Activated B cell treated with CpG ODN at 0.5 μM for 24 hours (primary cell): ENCODE data around the gene EVC. TPM values are rescaled to one million over a fixed set of nuclear protein-coding genes. Genes with fewer than 3 reads are reported as not detected.

Source experiments
- ATAC-seq: fragments of 200-7000 bp; cut with Tn5 transposase; one replicate; pipeline ENCODE4 v1.10.0; 2021; ENCODE audit warnings: low read depth, mild to moderate bottlenecking, moderate library complexity
- CTCF ChIA-PET: fragments of 350-600 bp; sonication (Branson Sonifier 250); formaldehyde crosslinking; loops from one replicate; lab custom pipeline; 2021; ENCODE audit warnings: antibody characterized with exemption; lab: Charles Lee
- POLR2A ChIA-PET: fragments of 350-600 bp; sonication (Branson Sonifier 250); formaldehyde crosslinking; loops from one replicate; lab custom pipeline; 2021; ENCODE audit warnings: antibody characterized with exemption; lab: Charles Lee
- DNase-seq: peaks from one replicate; pipeline ENCODE4 v3.0.0; 2022
- H3K27ac Mint-ChIP-seq: one replicate; pipeline ENCODE4 v1.8.0; 2020; ENCODE audit warnings: mixed read lengths
- H3K27me3 Mint-ChIP-seq: one replicate; pipeline ENCODE4 v1.8.0; 2021; ENCODE audit warnings: mixed read lengths
- H3K36me3 Mint-ChIP-seq: one replicate; pipeline ENCODE4 v1.8.0; 2021; ENCODE audit warnings: low read depth, mixed read lengths
- H3K4me1 Mint-ChIP-seq: one replicate; pipeline ENCODE4 v1.8.0; 2021; ENCODE audit warnings: mixed read lengths
- H3K4me3 Mint-ChIP-seq: one replicate; pipeline ENCODE4 v1.8.0; 2020; ENCODE audit warnings: mild to moderate bottlenecking, mixed read lengths
- H3K9me3 Mint-ChIP-seq: one replicate; pipeline ENCODE4 v1.8.0; 2020; ENCODE audit warnings: mixed read lengths
- intact Hi-C: fragments of 100-400 bp; cut with micrococcal nuclease; formaldehyde crosslinking; loops from one replicate; pipeline ENCODE4 v1.15.1; 2024
- total RNA-seq: library from RNA; stranded (reverse); gene quantifications from 2 replicates; pipeline ENCODE4 v1.2.3, GENCODE V29; 2022
- TF ChIP-seq, protein P1 (sequence below): fragments of 200-600 bp; IDR thresholded peaks from one replicate; pipeline ENCODE4 v1.8.0; 2022; ENCODE audit warnings: antibody characterized with exemption, mild to moderate bottlenecking

The EVC gene
- total RNA-seq, 1 donor from 2014 or later: 0.16 TPM

DNA sequence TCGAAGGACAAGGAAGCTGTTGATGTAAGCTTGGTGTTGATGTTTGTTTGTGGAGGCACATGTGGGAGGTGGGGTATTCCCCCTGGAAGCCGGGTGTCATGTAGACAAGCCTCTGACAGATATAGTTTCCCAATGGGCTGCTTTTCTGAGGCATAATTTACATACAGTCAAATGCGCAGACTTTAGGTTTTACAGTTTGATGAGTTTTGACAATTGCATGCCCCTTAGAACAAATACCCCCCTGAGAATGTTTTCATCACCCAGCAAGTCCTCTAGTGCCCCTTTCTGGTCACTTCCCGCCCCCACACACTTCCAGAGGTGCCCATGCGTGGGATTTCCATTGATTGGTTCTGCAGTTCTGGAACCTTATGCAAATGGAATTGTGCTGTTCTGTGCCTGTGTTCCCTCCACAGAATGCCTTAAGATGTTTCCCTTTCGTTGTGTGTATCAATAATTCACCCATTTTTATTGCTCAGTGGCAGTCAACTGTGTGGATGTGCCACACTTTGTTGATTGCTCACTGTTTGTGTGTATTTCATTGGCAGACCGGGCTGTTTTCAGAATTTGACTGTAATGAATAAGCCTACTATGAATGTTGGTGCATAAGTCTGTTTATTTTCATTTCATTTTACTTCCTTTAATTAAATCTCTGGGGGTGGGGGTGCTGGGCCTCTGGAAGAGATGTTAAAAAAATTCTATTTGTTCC is 8.5 kb downstream of the EVC start:
- Mint-ChIP-seq H3K4me3 (no peak overlapping the region), H3K9me3 (peaks cover 8% of the 10 kb centered on the region), H3K36me3 (no peaks in the 10 kb centered on the region), H3K4me1 (no peaks in the 10 kb centered on the region), H3K27ac (no peak overlapping the region), H3K27me3 (peaks cover 3% of the 10 kb centered on the region)
- POLR2A ChIA-PET: no interaction called here
- CTCF ChIA-PET: no interaction called here
- ATAC-seq: no peak
- DNase-seq: no peak
- TF ChIP-seq, protein P1, sequence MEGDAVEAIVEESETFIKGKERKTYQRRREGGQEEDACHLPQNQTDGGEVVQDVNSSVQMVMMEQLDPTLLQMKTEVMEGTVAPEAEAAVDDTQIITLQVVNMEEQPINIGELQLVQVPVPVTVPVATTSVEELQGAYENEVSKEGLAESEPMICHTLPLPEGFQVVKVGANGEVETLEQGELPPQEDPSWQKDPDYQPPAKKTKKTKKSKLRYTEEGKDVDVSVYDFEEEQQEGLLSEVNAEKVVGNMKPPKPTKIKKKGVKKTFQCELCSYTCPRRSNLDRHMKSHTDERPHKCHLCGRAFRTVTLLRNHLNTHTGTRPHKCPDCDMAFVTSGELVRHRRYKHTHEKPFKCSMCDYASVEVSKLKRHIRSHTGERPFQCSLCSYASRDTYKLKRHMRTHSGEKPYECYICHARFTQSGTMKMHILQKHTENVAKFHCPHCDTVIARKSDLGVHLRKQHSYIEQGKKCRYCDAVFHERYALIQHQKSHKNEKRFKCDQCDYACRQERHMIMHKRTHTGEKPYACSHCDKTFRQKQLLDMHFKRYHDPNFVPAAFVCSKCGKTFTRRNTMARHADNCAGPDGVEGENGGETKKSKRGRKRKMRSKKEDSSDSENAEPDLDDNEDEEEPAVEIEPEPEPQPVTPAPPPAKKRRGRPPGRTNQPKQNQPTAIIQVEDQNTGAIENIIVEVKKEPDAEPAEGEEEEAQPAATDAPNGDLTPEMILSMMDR: no peak
- intact Hi-C loops: no loop called here

- intact Hi-C loops: no loop called here
- TF ChIP-seq, protein P1: no peak
- H3K4me3 Mint-ChIP-seq: no peak overlapping the region
- H3K27me3 Mint-ChIP-seq: peaks cover 3% of the 10 kb centered on the region
- no peak for DNase-seq
- ChIA-PET POLR2A (no interaction called here), CTCF (no interaction called here)
- H3K4me1 Mint-ChIP-seq: no peaks in the 10 kb centered on the region
- no peaks in the 10 kb centered on the region for H3K36me3 Mint-ChIP-seq
- peaks cover 4% of the 10 kb centered on the region for H3K9me3 Mint-ChIP-seq
- no peak overlapping the region for H3K27ac Mint-ChIP-seq
- no peak for ATAC-seq
Observed at GRCh38 chr4:5720157-5720850, 9.3 kb downstream of the EVC start.

DNA sequence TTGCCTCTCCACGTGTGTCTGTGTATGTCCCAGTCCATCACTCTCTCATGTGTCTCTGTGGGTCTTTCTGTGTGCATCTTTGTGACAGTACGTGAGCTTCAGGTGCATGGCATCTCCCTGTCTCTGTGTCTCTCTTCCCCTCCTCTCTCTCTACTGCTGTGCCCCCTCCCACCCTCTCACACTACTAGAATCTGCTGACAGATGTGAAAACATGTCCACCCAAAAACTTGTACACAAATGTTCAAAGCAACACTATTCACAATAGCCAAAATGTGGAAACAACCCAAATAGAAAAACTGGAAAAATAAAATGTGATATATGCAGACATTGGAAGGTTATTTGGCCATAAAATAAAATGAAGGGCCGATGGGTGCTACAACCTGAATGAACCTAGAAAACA is 10.0 kb downstream of the EVC start:
- peaks cover 3% of the 10 kb centered on the region for H3K27me3 Mint-ChIP-seq
- CTCF ChIA-PET: no interaction called here

GRCh38 chr4:5721923-5722322 is 10.9 kb downstream of the EVC start:
- TF ChIP-seq, protein P1: no peak
- peaks cover 3% of the 10 kb centered on the region for H3K27me3 Mint-ChIP-seq
- no peaks in the 10 kb centered on the region for H3K36me3 Mint-ChIP-seq
- ChIA-PET CTCF (no interaction called here), POLR2A (no interaction called here)
- intact Hi-C loops: no loop called here
- no peak overlapping the region for H3K27ac Mint-ChIP-seq
- ATAC-seq: no peak
- DNase-seq: no peak
- no peak overlapping the region for H3K4me3 Mint-ChIP-seq
- H3K4me1 Mint-ChIP-seq: no peaks in the 10 kb centered on the region
- H3K9me3 Mint-ChIP-seq: peaks cover 3% of the 10 kb centered on the region

More for the DNA sequence above, 10.0 kb downstream of the EVC start:
- TF ChIP-seq, protein P1: no peak
- DNase-seq (no peak), ATAC-seq (no peak)
- Mint-ChIP-seq H3K9me3 (peaks cover 3% of the 10 kb centered on the region), H3K36me3 (no peaks in the 10 kb centered on the region), H3K4me1 (no peaks in the 10 kb centered on the region), H3K4me3 (no peak overlapping the region), H3K27ac (no peak overlapping the region)
- POLR2A ChIA-PET: no interaction called here
- intact Hi-C loops: no loop called here

- TF ChIP-seq, protein P1: no peak
- Mint-ChIP-seq H3K36me3 (no peaks in the 10 kb centered on the region), H3K4me3 (no peak overlapping the region), H3K4me1 (no peaks in the 10 kb centered on the region), H3K9me3 (peaks cover 3% of the 10 kb centered on the region), H3K27me3 (peaks cover 3% of the 10 kb centered on the region), H3K27ac (no peak overlapping the region)
- ATAC-seq (no peak), DNase-seq (no peak)
- intact Hi-C loops: no loop called here
- POLR2A ChIA-PET: no interaction called here
- CTCF ChIA-PET: no interaction called here
Observed at GRCh38 chr4:5722328-5722727, 11.3 kb downstream of the EVC start.
